ENCODE results near the gene FIG4.

DNA sequence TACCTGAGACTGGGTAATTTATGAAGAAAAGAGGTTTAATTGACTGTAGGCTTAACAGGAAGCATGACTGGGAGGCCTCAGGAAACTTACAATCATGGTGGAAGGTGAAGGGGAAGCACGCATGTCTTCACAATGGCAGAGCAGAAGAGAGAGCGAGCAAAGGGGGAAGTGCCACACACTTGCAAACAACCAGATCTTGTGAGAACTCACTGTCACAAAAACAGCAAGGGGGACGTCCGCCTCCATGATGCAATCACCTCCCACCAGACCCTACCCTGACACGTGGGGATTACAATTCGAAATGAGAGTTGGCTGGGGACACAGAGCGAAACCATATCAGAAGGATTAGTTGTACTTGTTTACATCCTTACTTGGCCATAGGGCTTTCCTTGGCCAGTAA lies 49.7 kb downstream of the FIG4 start:
- TF ChIP-seq POLR2A (IDR thresholded peaks at IDR 0.05), result no peak
- no peak for TF ChIP-seq CTCF (IDR thresholded peaks at IDR 0.05)
